Inflammatory macrophage treated with lipopolysaccharide for 4 hours (primary cell): ENCODE results near the gene MORF4L2.

Experiments
- DNase-seq: peaks from one replicate; pipeline ENCODE4 v3.0.0-alpha.2; 2020

The MORF4L2 gene, protein sequence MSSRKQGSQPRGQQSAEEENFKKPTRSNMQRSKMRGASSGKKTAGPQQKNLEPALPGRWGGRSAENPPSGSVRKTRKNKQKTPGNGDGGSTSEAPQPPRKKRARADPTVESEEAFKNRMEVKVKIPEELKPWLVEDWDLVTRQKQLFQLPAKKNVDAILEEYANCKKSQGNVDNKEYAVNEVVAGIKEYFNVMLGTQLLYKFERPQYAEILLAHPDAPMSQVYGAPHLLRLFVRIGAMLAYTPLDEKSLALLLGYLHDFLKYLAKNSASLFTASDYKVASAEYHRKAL

DNA sequence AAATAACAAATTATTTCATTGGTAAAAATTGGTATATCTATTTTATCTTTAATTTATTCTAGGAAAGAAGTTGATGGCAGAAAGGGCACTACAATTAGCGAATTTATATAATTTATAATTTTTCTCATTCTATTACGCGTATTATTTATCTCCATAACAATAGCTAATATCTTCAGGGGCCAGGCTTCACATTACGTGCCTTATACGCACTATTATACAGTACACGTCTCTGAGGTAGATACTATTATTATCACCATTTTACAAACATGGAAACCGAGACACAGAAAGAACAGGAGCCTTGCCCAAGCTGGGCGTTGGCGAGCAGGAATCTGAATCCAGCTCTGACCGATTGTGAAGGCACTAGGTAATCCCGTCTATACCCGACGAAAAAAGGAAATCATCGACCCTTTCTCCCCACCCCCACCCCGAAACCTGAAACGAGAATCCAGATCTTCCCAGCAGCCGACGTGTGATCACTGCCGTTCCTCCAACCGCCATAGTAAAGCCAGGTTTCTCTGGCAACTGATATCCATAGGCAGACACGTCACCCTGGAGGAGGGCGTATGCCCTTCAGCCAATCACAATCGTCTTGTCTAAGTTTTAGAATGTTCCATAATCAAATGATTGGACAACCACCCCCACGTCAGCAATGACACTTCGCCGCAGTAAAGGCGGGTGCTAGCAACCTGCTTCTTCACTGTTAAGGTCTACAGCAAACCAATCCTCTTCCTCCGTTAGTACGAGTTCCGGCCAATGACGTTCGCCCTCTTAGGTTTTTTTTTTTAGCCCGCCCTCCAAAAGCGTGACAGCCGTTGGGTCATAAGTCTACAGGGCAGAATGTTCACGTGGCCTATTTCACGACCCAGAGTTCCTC, at the start of gene MORF4L2:
Gene MORF4L2, minus strand, starts transcription at position 501 of the 874 bp plus-strand sequence. CDS start 9,672 bp downstream, outside the sequence.
- DNase-seq, result peak; percentile 97

GRCh38 chrX:103734125-103734760, 47.7 kb upstream of the MORF4L2 start:
- no peak for DNase-seq

GRCh38 chrX:103733017-103733416, 46.5 kb upstream of the MORF4L2 start:
- no peak for DNase-seq

DNA sequence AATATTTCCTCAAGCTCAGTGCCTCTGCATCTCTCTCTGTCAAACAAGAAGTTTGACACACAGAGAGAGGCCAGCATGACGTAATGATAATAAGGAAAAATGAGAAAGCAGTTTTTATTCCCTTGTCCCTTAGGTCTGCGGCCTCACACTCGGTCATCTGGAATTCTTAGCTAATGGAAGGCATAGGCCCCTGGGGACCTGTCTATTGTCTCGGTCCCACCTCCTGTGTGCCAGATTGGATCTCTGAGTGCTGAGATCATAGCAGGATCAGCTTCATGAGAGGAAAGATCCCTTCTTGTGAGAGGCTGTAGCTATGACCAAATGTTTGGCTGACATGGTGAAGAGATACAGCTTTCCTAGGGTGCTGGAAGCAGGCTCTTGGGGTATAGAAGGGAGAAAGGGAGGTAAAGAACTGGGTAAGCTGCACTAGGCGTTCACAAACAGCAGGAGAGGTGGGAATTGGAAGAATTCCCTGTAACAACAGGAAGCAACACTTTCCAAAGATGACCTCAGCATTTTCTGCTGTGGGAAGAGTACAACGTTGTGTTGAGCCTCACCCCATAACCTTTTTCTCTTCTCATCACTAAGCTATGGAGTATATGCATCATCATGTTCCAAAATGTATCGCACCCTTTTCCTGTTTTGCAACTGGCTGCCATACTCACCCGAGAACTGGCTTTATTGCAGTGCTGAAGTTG, 44.4 kb upstream of the MORF4L2 start:
- peak; percentile 4 for DNase-seq

- DNase-seq, result peak; percentile 13
Measured at GRCh38 chrX:103730147-103730795, 43.8 kb upstream of the MORF4L2 start.

DNA sequence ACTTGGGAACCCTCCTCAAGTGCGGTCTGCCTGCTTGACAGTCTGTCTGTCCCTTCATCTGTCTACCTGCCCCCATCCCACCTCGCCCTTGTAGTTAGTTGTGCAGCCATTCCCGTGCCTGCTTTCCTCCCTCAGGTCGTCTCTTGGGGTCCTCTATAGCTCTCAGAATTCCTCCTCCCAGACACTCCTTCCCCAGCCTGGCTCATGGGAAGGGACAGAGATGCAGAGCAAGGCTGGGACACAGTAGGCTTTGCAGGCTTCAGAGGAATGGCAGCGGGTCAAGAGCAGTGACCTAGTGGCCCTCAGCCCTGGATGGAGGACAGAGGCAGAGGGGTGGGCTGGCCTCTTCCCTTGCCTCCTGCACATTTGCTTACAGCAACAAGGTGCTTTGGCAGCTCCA, 42.5 kb upstream of the MORF4L2 start:
- no peak for DNase-seq

GRCh38 chrX:103727115-103727514, 40.6 kb upstream of the MORF4L2 start:
- DNase-seq, result no peak

DNA sequence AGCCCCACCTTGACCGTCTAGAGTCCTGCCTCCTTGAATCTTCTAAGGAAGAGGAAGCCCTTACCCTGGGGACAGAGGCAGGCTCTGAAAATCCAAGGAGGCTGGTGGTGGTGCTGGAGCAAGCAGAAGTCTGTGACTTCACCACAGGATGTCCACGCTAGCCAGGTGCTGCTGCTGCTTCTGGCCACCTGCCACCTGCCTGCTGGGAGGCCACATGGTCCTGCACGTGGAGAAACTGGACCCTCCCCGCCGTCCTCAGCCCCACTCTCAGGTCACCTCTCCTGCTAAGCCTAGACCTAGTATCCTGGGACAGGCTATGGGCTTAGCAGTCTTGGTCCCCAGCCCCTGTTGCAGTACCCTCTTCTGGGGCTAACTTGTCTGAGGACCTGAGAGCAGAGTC, 40.0 kb upstream of the MORF4L2 start:
- no peak for DNase-seq

DNA sequence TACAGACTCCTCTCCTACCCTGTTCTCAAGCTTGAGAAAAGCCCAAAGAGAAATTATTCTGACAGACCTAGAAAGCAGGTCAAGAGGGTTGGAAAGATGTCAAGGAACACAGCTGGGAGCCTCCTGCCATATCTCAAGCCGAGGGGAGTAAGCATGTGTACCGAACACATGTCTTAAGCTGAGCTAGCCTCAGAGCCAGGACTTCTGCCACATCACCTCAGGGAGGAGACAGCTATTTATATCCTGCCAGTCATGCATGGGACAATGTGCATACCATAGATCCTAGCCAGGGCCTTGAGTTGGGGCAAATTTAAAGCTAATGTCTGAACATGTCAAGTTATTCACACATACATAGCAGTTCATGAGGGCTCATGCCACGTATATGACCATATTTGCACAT, 36.0 kb upstream of the MORF4L2 start:
- DNase-seq, result no peak

GRCh38 chrX:103718120-103718519, 31.6 kb upstream of the MORF4L2 start:
- no peak for DNase-seq

GRCh38 chrX:103716962-103717361, 30.5 kb upstream of the MORF4L2 start:
- DNase-seq, result no peak

- no peak for DNase-seq
Measured at GRCh38 chrX:103710609-103711008, 24.1 kb upstream of the MORF4L2 start, which contains the start of gene TMEM31. TSS of gene TMEM31 (plus strand) at chrX:103710909. CDS start at chrX:103712259, 1,350 bp downstream.

DNA sequence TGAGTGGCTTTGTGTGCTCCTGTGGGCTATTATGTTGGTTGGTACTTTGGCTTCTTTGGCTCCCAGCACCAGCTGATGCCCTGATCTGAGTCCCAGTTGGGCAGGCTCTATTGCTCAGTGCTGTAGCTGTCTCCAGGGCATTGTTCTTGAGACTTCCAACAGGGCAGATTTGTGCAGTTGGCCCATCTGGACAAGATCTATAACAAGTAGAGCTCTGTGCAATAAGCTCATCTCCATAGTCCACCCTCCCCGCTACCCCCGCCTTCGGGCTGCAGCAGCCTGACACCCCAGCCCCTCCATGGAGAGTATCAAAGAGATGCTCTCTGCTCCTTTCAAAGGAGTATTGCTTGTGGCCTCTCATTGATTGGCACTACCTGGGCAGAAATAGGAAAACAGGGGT, 18.4 kb upstream of the MORF4L2 start:
- DNase-seq, result no peak

- DNase-seq, result no peak
Measured at GRCh38 chrX:103699243-103699642, 12.7 kb upstream of the MORF4L2 start.

GRCh38 chrX:103697687-103698086, 11.2 kb upstream of the MORF4L2 start:
- no peak for DNase-seq

DNA sequence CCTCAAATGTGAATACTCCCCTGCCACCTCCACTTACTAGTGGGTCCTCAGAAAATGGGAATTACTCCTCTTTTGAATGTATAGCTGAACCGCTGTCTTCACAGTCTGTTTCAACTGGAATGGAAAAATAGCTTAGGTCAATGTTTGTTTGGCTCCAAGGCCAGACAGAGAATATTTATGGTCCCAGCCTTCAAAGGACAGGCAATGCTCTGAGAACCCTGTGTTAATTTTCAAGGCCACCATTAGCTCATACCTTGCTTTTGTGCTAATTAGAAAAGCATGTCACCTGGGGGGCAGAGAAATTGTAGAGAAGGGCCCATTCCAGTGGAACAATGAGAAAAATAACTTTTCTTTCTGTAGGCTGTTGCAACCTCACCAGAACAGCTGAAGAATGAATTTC, 4.6 kb upstream of the MORF4L2 start:
- DNase-seq, result no peak

DNA sequence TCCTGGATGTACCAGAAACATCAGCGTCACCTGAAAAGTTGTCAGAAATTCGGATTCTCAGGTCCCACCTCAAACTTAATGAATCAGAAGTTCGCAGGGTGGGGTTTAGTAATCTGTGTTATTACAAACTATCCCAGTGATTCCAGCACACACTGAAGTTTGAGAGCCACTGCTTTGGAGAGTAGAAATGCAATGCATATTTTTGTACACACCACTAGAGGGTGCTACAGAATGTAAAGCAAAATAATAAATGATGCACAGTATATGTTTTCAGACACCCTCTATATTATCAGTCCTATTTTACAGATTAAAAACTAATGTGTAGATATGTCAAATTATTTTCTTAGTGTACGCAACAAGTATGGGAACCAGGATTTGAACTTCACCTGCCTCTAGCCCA, 2.4 kb upstream of the MORF4L2 start:
- peak; percentile 26 for DNase-seq

GRCh38 chrX:103687696-103688201, 1.2 kb upstream of the MORF4L2 start:
- DNase-seq, result peak; percentile 55

DNA sequence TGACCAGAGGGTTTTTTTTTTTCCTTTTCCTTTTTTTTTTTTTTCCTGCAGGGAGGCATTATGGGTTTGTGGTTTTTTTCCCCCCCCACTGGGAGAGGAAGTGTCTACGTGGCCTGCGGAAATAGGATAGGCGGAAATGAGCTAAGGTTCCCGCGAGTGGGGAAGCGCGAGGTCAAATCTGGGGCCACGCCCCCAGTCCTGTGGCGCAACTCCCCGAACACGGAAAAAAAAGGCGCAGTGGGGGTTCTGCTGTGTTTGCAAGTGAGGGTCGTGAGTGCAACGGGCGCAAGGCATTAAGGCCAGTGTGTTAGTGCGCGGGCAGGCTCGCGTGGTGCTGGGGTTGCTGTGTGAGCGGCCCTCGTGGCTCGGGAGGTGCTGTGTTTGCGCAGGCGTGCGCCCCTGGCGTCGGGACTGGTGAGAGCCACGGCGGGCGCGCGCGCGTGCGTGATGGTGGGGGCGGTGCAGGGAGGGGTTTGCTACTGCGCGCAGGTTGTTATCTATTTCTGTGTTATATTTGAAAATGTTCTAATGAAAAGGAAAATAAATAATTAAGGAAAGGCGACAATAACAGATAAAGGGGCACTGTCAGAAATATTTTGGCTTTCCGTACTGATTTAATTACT, 685 bp upstream of the MORF4L2 start:
- DNase-seq, result peak; percentile 78

GRCh38 chrX:103685396-103685795, 1.1 kb downstream of the MORF4L2 start:
- DNase-seq, result no peak

GRCh38 chrX:103681443-103681842, 5.1 kb downstream of the MORF4L2 start:
- no peak for DNase-seq
